Transverse colon (tissue), 3 donors: ENCODE measurements around the gene CPVL.

Experiments used
- CTCF ChIP-seq, 5 experiments: fragments of 200-600 bp in 3 of 5; fragments of 450-650 bp in 2 of 5; sonication (generic) in 3 of 5; IDR thresholded peaks; 1 replicate in 2 of 5; 2 replicates in 3 of 5; pipeline ENCODE4 v1.5.1; 2016 to 2017; ENCODE audit warnings: antibody characterized with exemption in 5 of 5, inconsistent platforms in 3 of 5, mild to moderate bottlenecking in 2 of 5, moderate library complexity in 1 of 5
- POLR2A ChIP-seq: fragments of 450-650 bp; IDR thresholded peaks from one replicate; pipeline ENCODE4 v1.6.1; 2016; ENCODE audit warnings: antibody characterized with exemption, mild to moderate bottlenecking, moderate library complexity

DNA sequence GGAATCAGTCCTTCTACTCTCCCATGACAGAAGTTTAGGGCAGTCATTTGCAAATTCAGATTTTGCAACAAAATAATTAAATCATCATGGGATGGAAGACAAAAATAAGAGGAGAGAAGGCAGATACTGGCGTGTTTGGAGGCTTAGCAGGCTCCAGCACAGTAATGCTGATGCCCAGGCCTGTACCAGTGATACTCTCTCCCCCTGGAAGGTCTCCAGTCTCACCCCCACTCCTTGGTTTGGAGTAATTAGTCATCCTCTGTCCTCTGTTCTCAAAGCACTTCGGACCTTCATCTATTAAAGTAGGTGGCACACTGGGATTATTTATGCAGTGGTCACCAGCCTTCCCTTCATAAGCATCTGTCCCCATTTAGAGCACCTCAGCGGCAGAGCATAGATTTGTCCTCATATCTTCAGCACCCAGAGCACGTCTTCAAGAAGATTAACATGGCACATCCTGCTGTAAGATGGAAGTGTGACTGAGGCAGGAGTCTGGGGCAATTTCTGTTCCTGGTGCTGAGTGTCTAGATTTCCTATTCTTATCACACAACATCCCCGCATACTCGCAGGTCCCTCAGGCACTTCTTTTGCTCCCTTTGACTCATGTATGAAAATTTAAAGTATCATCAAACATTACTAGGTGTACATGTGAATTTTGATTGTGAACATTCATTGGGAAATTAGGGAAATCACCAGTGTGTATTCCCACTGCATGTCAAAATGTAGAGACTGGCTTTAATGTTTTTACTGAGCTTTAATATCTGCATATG, 156.9 kb downstream of the CPVL start:
- no peak for TF ChIP-seq CTCF (IDR thresholded peaks at IDR 0.05)
- no peak for TF ChIP-seq POLR2A
